HL-60 (cell line): Measurements from ENCODE around the gene KAZALD1.

Source experiments
- CTCF ChIP-seq: IDR thresholded peaks from one replicate; pipeline ENCODE4 v1.5.1; 2011; ENCODE audit warnings: low read length, control low read depth, inconsistent platforms; ENCODE audit not compliant: insufficient read depth
- GABPA ChIP-seq: IDR thresholded peaks from 2 replicates; pipeline ENCODE4 v1.6.1; 2012; ENCODE audit warnings: low read depth
- POLR2AphosphoS5 ChIP-seq: IDR thresholded peaks from 2 replicates; pipeline ENCODE4 v1.6.1; 2012; ENCODE audit warnings: low read depth
- REST ChIP-seq: IDR thresholded peaks from 2 replicates; pipeline ENCODE4 v1.6.1; 2012; ENCODE audit warnings: low read depth; ENCODE audit not compliant: insufficient replicate concordance
- SPI1 ChIP-seq: IDR thresholded peaks from 2 replicates; pipeline ENCODE4 v1.6.1; 2012; ENCODE audit warnings: low read depth, mild to moderate bottlenecking, borderline replicate concordance

- TF ChIP-seq CTCF (no peak), REST (no peak), POLR2AphosphoS5 (no peak), SPI1 (no peak), GABPA (no peak)
Observed at GRCh38 chr10:101044117-101044516, 17.7 kb upstream of the KAZALD1 start.
